DOHH2 (cell line): Measurements from ENCODE around the gene IAPP.

ENCODE experiments used
- CTCF ChIP-seq: fragments of 200-600 bp; sonication (generic); IDR thresholded peaks from one replicate; pipeline ENCODE4 v1.5.1; 2014; ENCODE audit warnings: antibody characterized with exemption, mild to moderate bottlenecking, low read depth, low read length; ENCODE audit not compliant: poor library complexity, severe bottlenecking
- EZH2phosphoT487 ChIP-seq: fragments of 200-600 bp; sonication (generic); IDR thresholded peaks from 2 replicates; pipeline ENCODE4 v1.6.1; 2017; ENCODE audit warnings: borderline replicate concordance, mild to moderate bottlenecking, antibody characterized with exemption, low read length, moderate library complexity, mixed read lengths

- TF ChIP-seq CTCF (no peak), EZH2phosphoT487 (no peak)
These were observed 49.0 kb upstream of the IAPP start for GRCh38 chr12:21323736-21324135.
